Raji (cell line): ENCODE measurements around the gene BTNL3.

Source experiments
- POLR2A ChIP-seq: IDR thresholded peaks from 2 replicates; pipeline ENCODE4 v1.6.1; 2011; ENCODE audit warnings: low read depth, low read length, control low read depth; ENCODE audit not compliant: insufficient read depth

Gene BTNL3

GRCh38 chr5:181054871-181055459 is 66.3 kb downstream of the BTNL3 start:
- TF ChIP-seq POLR2A: no peak
